GM19463 (cell line): Measurements from ENCODE around the gene MRPL48.

Experiments used
- ATAC-seq: cut with Tn5 transposase; IDR thresholded peaks from one replicate; pipeline ENCODE4 v1.9.1; 2021; ENCODE audit warnings: mild to moderate bottlenecking, moderate library complexity; ENCODE audit not compliant: unreplicated experiment

The MRPL48 gene

DNA sequence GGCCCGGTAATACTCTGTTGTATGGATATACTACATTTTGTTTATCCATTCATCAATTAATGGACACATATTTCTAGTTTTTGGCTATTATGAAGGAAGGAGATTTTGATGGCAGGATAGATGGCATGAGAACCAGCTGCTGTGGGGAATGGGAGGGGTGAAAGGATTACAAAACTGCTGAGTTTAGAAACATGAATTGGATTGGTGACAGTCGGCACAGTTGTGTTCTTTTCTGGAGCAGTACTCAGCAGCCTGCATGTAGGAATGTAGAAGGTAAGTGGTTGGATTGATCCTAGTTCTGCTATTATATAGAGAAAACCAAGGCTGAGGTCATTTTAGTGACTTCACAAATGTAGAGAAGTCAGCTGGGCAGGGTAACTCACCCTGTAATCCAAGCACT lies 96.2 kb downstream of the MRPL48 start:
- ATAC-seq = no peak

DNA sequence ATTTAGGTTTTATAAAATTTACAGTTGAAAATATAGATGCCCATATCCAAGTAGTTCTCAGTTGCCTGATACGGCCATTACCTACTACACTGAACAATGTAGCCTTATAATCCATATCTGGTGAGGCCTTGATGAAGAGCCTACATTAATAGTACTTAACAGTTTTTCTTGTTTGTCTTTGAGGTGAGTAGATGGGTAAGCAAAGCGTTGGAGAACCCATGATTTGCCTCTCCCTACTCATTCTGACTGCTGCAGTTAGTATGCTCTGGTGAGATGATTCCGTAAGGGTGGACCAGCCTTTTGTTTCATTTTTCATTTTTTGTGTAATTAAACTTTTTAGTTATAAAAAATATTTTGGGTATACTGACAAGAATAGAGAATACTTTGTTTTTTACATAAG lies 100.6 kb downstream of the MRPL48 start:
- no peak for ATAC-seq

DNA sequence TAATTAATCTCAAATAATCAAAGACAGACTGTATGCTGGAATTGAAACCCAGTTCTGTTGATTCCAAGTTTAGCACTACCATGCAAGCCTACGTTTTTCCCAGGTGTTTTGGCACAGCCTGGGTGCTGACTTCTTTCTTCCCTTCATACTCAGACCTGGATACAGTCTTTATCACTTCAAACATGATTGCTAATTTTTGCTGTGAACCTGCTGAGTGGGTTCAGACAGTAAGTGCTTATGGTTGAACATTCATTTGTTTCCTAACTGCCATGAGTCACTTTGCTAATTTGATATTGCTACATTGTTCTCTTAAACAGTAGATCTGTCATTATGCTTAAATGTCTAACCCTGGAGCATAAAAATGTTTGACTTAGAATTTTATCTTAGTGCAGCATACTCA lies 101.3 kb downstream of the MRPL48 start:
- no peak for ATAC-seq

DNA sequence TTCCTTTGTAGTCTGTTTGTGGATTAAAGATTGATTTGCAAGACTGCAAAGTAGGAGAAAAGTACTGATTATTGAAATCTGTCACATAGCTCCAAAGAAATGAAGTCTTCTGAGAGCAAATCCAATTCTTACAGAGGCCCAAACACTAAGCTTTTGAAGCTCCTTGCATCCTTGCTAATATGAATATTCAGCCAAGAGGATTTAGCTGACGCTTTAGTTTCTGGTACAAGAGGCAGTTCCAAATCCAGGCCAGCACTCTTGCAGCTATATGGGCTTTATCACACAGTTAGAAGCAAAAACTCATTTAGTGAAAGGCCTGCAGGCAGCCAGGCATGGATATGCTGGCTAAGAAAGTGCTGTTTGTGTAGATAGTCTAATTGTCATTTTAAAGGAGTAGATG lies 101.9 kb downstream of the MRPL48 start:
- no peak for ATAC-seq

DNA sequence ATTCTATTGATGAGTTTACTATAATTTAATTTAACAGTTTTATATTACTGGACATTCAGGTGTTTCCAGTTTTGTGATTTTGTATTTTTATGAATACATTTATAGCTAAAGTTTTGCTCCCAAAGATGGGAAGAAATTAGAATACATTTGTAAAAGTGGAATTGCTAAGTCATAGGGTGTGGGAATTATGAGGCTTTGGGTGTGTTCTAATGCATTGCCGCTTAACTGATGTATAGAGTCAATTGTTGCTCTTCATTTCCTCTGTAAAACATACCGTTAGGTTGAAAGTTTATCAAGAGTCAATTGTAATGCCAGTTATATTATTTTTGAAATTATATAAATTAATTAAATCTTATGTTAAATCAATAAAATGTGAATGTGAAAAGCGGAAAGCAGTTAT lies 105.4 kb downstream of the MRPL48 start:
- no peak for ATAC-seq

DNA sequence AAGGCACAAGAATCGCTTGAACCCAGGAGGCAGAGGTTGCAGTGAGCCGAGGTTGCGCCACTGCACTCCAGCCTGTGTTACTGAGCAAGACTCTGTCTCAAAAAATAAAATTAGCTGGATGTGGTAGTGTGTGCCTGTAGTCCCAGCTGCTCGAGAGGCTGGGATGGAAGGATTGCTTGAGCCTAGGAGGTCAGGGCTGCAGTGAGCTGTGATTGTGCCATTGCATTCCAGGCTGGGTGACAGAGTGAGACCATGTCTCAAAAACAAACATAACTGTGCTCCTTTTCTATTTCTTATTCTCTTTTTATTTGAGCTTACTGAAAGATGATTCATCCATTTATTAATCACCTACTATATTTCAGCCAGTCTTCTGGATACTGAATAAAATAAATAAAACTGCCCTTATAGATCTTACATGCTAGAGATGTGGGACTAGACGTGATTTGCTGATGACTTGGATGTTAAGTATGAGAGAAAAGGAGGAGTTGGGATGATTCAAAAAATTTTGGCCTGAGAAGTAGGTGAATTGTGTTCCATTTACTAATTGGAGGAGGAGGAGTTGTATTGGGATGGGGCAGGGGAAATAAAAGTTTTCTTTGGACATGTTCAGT lies 107.2 kb downstream of the MRPL48 start:
- no peak for ATAC-seq

DNA sequence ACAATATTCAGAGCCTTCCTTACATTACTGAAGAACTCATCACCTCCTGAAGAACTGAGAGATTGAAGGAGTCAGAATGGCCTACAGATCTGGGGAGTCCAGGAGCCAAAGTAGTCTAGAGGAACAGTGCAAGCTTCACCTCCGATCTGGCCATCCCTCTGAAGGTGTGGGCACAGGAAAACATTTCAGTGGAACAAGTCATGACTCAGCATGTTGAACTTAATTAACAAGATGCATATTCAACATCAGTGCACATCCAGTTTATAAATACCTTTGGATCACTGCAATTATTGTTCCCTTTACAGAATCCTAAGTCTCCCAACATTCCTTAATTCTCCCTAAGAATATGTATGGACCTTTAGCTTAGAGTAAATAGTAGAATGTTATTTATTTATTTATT lies 114.6 kb downstream of the MRPL48 start:
- ATAC-seq = no peak

DNA sequence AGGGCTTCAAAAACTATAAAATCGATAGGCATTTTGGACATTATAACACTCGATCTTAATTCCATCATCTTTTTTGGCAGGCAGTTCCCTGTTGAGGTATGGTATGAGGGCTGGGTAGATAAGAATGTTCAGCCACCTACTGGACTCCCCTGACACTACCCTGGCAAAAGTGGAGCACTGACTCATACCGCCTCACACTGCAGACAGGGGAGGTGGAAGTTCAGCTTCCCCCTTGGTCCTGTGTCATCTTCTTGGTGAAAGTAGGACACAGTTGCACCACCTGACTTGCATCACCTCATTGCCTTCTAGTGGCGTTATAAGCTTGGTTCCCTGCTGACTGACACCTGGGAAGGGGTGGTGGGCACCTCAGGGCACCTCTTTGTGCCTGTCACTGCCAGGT lies 119.5 kb downstream of the MRPL48 start:
- no peak for ATAC-seq

DNA sequence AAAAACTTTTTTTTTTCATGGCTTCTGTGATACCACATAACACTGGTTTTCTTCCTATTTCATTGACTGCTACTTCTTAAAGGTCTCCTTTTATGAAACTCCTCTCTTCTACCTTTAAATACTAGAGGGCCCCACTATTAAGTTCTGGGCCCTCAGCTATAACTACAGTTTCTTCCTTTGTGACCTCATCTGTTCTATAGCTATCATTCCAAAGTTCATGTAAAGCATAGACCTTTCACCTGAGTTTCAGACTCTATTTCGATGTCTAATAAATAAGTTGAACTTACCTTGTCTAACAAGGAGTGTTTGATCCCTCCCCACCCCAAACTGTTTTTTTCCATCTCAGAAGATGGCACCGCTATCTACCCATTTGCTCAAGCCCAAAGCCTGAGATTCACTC lies 124.4 kb downstream of the MRPL48 start:
- no peak for ATAC-seq

DNA sequence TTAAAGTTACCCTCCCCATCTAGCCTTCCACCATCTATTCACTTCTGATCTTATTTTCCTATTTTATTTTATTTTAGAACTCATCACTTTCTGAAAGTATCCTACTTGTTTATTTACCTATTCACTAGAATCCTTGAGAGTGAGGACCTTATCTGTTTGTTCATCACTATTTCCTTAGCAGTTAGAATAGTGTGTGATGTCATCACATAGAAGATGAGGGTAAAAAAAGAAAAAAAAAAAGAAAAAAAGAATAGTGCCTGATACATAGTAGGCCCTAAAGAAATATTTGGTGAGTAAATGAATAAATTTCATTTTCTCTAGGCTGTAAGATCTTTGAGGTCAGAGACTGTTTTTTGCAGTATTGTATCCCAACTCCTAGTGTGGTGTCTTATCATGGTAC lies 125.8 kb downstream of the MRPL48 start:
- no peak for ATAC-seq

DNA sequence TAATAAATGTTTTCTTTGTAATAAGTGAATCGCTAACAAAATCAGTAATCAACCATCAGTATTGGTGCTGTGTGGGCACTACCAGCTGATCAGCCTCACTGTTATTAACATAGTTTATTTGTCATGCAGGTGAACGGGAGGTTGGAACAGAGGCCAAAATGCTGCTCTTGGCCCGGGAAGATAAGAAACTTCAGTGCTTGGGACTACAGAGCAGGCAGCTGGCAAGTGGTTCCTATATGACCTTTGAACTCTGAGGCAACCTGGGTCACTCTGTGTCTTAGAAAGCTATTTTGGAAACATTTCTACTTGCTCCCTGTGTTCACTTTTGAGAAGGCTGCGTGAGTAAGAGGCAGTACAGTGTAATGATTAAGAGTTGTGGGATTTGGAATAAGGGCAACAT lies 126.6 kb downstream of the MRPL48 start:
- no peak for ATAC-seq
